PC-3 (cell line): Measurements from ENCODE around the gene FILIP1L. TPM values are rescaled to one million over a fixed set of nuclear protein-coding genes. Genes with fewer than 3 reads are reported as not detected.

Experiments used
- ATAC-seq: fragments of 200-7000 bp; cut with Tn5 transposase; 2 replicates; pipeline ENCODE4 v1.9.1; 2020; ENCODE audit warnings: mild to moderate bottlenecking, moderate library complexity
- BruUV-seq: library from RNA; stranded (reverse); fragments of 400-500 nt; replicated peaks from 2 replicates; lab custom pipeline; 2021; lab: Mats Ljungman, UMichigan
- CTCF ChIA-PET: fragments of 300-600 bp; sonication (Branson Sonifier 250); formaldehyde crosslinking; loops from one replicate; lab custom pipeline; 2022; ENCODE audit warnings: antibody characterized with exemption; lab: Charles Lee
- POLR2A ChIA-PET: fragments of 300-600 bp; sonication (Branson Sonifier 250); formaldehyde crosslinking; loops from one replicate; lab custom pipeline; 2022; ENCODE audit warnings: antibody characterized with exemption; ENCODE audit not compliant: unreplicated experiment; lab: Charles Lee
- DNase-seq: peaks from one replicate; pipeline ENCODE4 v3.0.0-alpha.2; 2015
- H2AFZ ChIP-seq: fragments of 300-600 bp; sonication (generic); 2 replicates; pipeline ENCODE4 v1.6.0; 2016; ENCODE audit warnings: antibody characterized with exemption, low read length
- H3F3A ChIP-seq: fragments of 300-600 bp; sonication (generic); one replicate; pipeline ENCODE4 v1.6.0; 2017; ENCODE audit warnings: antibody characterized with exemption, low read length, control low read depth, mild to moderate bottlenecking; ENCODE audit not compliant: unreplicated experiment
- H3K27ac ChIP-seq: fragments of 300-600 bp; sonication (generic); 2 replicates; pipeline ENCODE4 v1.5.1; 2016; ENCODE audit warnings: mild to moderate bottlenecking, low read length
- H3K27me3 ChIP-seq: fragments of 300-600 bp; sonication (generic); 2 replicates; pipeline ENCODE4 v1.6.1; 2016; ENCODE audit warnings: low read length, mixed read lengths
- H3K36me3 ChIP-seq: fragments of 300-600 bp; sonication (generic); 2 replicates; pipeline ENCODE4 v1.6.1; 2016; ENCODE audit warnings: low read depth, mixed run types, low read length, mixed read lengths
- H3K4me1 ChIP-seq: fragments of 300-600 bp; sonication (generic); 2 replicates; pipeline ENCODE4 v1.5.1; 2016; ENCODE audit warnings: low read length; ENCODE audit not compliant: insufficient read depth
- H3K4me2 ChIP-seq: fragments of 300-600 bp; sonication (generic); 2 replicates; pipeline ENCODE4 v1.6.0; 2016; ENCODE audit warnings: low read length
- H3K4me3 ChIP-seq: fragments of 300-600 bp; sonication (generic); 2 replicates; pipeline ENCODE4 v1.5.1; 2016; ENCODE audit warnings: mild to moderate bottlenecking, low read length, mixed read lengths
- H3K79me2 ChIP-seq: fragments of 300-600 bp; sonication (generic); 2 replicates; pipeline ENCODE4 v1.6.1; 2017; ENCODE audit warnings: low read length, mixed read lengths
- H3K9ac ChIP-seq: fragments of 300-600 bp; sonication (generic); 2 replicates; pipeline ENCODE4 v1.6.0; 2016; ENCODE audit warnings: mild to moderate bottlenecking, low read length
- H3K9me2 ChIP-seq: fragments of 300-600 bp; sonication (generic); replicated peaks from 2 replicates; pipeline ENCODE4 v1.6.1; 2016; ENCODE audit warnings: mixed run types, low read length, mixed read lengths
- H3K9me3 ChIP-seq: fragments of 300-600 bp; sonication (generic); 2 replicates; pipeline ENCODE4 v1.6.1; 2016; ENCODE audit warnings: low read length, mixed read lengths
- H4K20me1 ChIP-seq: fragments of 300-600 bp; sonication (generic); 2 replicates; pipeline ENCODE4 v1.6.1; 2016; ENCODE audit warnings: low read length, mixed read lengths
- CTCF ChIP-seq: fragments of 300-600 bp; sonication (generic); conservative IDR thresholded peaks from 2 replicates; pipeline ENCODE4 v1.5.1; 2017; ENCODE audit warnings: antibody characterized with exemption, low read depth, mild to moderate bottlenecking, low read length
- EZH2 ChIP-seq: fragments of 300-600 bp; sonication (generic); IDR thresholded peaks from one replicate; pipeline ENCODE4 v1.6.1; 2017; ENCODE audit warnings: antibody characterized with exemption, mild to moderate bottlenecking, low read length; ENCODE audit not compliant: unreplicated experiment
- EZH2phosphoT487 ChIP-seq: fragments of 300-600 bp; sonication (generic); IDR thresholded peaks from 2 replicates; pipeline ENCODE4 v1.6.1; 2018; ENCODE audit warnings: mild to moderate bottlenecking, antibody characterized with exemption, low read length, borderline replicate concordance
- intact Hi-C: fragments of 100-400 bp; cut with micrococcal nuclease; formaldehyde crosslinking; loops from 2 replicates; pipeline ENCODE4 v1.9.0; 2023
- total RNA-seq: library from RNA; depleted of rRNA; stranded (reverse); fragments of >200 nt; gene quantifications from 2 replicates; pipeline ENCODE4 v1.2.3, GENCODE V29; 2014

Gene FILIP1L
- total RNA-seq, 1 experiment from 2014 or later = not detected

- Histone ChIP-seq H4K20me1 (no peaks in the 10 kb centered on the region), H3K9me2 (no peaks in the 10 kb centered on the region), H3K4me3 (no peak overlapping the region), H3K27me3 (no peaks in the 10 kb centered on the region), H3K36me3 (no peaks in the 10 kb centered on the region), H3K27ac (no peak overlapping the region), H3K4me1 (peaks cover 8% of the 10 kb centered on the region; the same call in 1 of the 2 replicates), H2AFZ (no peak overlapping the region), H3F3A (no peaks in the 10 kb centered on the region), H3K4me2 (no peak overlapping the region), H3K9ac (no peak overlapping the region), H3K9me3 (no peaks in the 10 kb centered on the region), H3K79me2 (no peaks in the 10 kb centered on the region)
- DNase-seq (no peak), ATAC-seq (no peak)
- CTCF ChIA-PET = no interaction called here
- BruUV-seq = no TSS peak
- intact Hi-C loops = no loop called here
- no peak for TF ChIP-seq EZH2phosphoT487
- TF ChIP-seq CTCF = no peak
- TF ChIP-seq EZH2 = no peak
- POLR2A ChIA-PET = no interaction called here
Measured at GRCh38 chr3:100059472-100059871, 54.8 kb downstream of the FILIP1L start.

GRCh38 chr3:100057716-100058575 lies 56.4 kb downstream of the FILIP1L start:
- ChIA-PET POLR2A (interaction anchor here (0.5 to 0.7 kb wide), 4 partner anchors 11 to 250 kb away, joined by 3 read pairs; no protein-coding TSS in a partner anchor), CTCF (interaction anchor here (0.5 to 1.0 kb wide), 2 partner anchors 11 to 196 kb away, joined by 3 to 7 read pairs; no protein-coding TSS in a partner anchor)
- Histone ChIP-seq H2AFZ (no peak overlapping the region), H3K36me3 (no peaks in the 10 kb centered on the region), H3F3A (no peaks in the 10 kb centered on the region), H3K9me3 (no peaks in the 10 kb centered on the region), H3K27ac (no peak overlapping the region), H3K4me1 (no peaks in the 10 kb centered on the region), H3K79me2 (no peaks in the 10 kb centered on the region), H3K4me2 (no peak overlapping the region), H4K20me1 (no peaks in the 10 kb centered on the region), H3K9me2 (no peaks in the 10 kb centered on the region), H3K27me3 (no peaks in the 10 kb centered on the region), H3K4me3 (no peak overlapping the region), H3K9ac (no peak overlapping the region)
- ATAC-seq = peak; percentile 45; the same call in 1 of the 2 replicates
- DNase-seq = no peak
- intact Hi-C loops = no loop called here
- BruUV-seq = no TSS peak
- TF ChIP-seq EZH2 (no peak), EZH2phosphoT487 (no peak), CTCF (no peak)
